ENCODE results near the gene PGM3.
A peak's percentile ranks its signal among the peaks of the same experiment; 100 is the strongest.

Gene PGM3

GRCh38 chr6:83182114-83182513, 11.0 kb downstream of the PGM3 start:
- DNase-seq (ENCODE audit: low spot score): no peak

- DNase-seq (ENCODE audit: low spot score): no peak
Measured at GRCh38 chr6:83180426-83180950, 12.6 kb downstream of the PGM3 start.

DNA sequence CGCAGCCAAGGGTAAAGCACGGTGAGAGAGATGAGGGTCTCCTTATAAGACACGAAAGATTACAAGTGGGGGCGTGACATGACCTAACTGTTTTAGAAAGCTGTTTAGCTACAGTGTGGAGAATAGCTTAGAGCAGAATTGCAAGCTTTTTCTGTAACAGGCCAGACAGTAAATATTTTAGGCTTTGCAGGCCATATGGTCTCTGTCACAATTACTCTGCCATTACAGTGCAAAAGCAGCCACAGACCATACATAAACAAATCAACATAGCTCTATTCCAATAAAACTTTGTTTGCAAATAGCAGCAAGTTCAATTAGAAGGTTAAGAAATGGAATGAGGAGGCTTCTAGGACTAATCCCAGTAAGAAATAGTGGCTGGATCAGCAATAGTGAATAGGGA, 16.8 kb downstream of the PGM3 start:
- no peak for DNase-seq (ENCODE audit: low spot score)

DNA sequence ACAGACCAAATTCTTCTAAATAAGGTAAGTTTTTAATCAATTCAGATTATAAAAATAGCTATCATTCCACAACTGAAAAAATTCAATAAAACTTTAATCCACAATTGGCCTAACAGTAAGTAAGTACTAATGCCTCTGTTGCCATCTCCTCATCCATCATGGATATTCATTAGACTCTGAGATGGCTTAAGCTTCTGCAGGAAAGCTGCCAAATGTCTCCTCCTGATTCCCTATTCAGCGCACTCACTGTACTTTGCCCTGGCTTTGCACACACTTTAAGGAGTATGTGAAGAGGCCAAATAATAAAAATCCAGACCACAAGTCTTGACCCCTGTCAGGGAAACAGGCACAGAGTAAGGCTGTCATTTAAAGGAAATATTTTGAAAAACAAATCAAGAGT, 23.6 kb downstream of the PGM3 start:
- DNase-seq (ENCODE audit: low spot score): no peak

DNA sequence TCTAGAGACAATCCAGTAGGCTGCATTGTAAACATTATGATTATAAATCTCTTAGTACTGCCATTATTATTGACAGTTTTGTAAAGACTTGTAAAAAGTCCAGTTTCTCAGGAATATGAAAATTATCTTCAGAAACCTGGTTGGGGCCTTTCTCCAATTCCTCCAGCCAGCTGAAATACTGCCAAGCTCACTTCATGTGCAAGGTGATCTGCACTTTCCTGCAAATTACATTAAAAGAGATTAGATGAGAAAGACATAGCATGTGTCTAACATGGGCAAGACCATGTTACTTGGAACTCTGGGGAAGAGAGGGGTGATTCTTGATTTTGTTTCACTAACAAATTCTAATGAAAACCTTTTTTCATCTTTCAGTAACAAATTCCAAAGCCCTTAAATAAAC, 24.0 kb downstream of the PGM3 start:
- DNase-seq (ENCODE audit: low spot score): no peak

GRCh38 chr6:83168556-83168955, 24.5 kb downstream of the PGM3 start:
- DNase-seq (ENCODE audit: low spot score): no peak

GRCh38 chr6:83167726-83168278, 25.3 kb downstream of the PGM3 start:
- no peak for DNase-seq (ENCODE audit: low spot score)

DNA sequence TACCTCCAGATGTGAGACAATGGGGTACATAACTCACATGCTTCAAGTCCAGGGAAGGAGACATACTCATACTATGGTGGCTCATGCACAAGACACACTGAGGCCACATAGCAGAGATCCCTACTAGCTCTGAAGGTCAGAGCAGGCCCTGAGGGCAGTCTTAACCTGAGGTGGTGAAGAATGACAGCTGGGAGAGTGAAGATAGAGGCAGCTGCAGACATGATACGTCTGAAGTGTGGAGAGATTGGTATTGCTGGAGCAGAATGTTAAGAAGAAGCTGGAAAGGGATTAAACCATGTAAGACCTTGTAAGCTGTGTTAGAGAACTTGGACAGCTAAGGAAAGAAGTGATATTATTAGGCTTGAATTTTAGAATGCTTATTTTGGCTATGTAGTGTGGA, 32.9 kb downstream of the PGM3 start:
- no peak for DNase-seq (ENCODE audit: low spot score)

DNA sequence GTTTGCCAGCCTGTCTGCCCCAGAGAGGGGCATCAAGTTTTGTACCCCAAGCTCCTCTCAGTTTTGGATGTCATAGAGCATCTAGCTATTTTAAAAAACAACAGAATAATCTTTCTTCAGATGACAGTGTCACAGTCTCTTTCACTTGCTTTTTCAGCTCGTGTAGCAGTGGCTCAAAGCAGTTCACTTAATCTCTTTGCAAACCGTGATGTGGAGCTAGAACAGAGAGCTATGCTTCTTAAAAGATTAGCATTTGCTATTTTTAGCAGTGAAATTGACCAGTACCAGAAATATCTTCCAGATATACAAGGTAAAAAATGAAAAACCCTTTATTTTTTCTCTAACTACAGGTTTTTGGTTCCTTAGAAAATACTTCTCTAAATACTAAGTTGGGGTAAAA, 37.3 kb downstream of the PGM3 start:
- DNase-seq (ENCODE audit: low spot score): no peak

DNA sequence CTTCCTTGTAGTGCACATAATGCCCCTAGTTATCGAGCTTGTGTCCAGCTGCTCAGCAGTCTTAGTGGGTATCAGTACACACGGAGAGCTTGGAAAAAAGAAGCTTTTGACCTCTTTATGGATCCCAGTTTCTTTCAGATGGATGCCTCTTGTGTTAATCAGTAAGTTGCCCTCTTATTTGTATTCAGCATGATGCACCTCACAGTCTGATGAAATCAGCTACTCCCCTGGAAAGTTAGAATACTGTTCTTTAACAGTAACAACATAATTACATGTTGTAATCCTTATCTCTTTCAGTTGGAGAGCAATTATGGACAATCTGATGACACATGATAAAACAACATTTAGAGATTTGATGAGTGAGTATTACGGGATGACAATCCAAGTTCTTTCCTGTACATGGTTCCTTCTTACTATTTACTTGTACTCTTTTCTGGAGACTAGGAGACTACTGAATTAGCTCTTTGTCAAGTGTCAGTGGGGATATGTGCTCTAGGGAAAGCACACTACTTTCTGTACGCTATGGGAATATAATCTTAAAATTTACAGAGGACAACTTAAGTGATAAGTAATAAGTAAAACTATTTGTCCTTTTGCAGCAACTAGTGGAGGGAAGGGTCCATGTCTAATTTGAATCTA, 39.1 kb downstream of the PGM3 start:
- no peak for DNase-seq (ENCODE audit: low spot score)

- no peak for DNase-seq (ENCODE audit: low spot score)
Measured at GRCh38 chr6:83152913-83153312, 40.2 kb downstream of the PGM3 start.

GRCh38 chr6:83151114-83151513, 42.0 kb downstream of the PGM3 start:
- DNase-seq (ENCODE audit: low spot score): no peak

DNA sequence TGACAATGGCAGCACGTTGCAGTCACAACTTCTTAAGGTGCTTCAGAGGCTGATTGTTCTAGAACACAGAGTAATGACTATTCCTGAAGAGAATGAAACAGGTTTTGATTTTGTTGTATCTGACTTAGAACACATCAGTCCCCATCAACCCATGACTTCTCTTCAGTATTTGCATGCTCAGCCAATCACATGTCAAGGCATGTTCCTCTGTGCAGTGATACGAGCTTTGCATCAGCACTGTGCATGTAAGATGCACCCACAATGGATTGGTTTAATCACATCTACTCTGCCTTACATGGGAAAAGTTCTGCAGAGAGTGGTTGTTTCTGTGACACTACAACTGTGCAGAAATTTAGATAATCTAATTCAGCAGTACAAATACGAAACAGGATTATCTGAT, 54.3 kb downstream of the PGM3 start:
- no peak for DNase-seq (ENCODE audit: low spot score)

DNA sequence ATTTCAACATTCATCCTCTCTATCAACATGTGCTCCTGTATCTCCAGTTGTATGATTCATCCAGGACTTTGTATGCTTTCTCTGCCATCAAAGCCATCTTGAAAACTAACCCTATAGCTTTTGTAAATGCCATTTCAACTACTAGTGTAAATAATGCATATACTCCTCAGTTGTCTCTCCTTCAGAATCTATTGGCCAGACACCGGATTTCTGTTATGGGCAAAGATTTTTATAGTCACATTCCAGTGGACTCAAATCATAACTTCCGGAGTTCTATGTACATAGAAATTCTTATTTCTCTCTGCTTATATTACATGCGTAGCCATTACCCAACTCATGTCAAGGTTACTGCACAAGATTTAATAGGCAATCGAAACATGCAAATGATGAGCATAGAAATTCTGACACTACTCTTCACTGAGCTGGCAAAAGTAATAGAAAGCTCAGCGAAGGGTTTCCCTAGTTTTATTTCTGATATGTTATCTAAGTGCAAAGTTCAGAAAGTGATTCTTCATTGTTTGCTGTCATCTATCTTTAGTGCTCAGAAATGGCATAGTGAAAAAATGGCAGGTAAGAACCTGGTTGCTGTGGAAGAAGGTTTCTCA, 54.8 kb downstream of the PGM3 start:
- DNase-seq (ENCODE audit: low spot score): no peak

GRCh38 chr6:83132121-83132520, 60.9 kb downstream of the PGM3 start:
- no peak for DNase-seq (ENCODE audit: low spot score)

GRCh38 chr6:83127976-83128375, 65.1 kb downstream of the PGM3 start:
- peak; percentile 14 for DNase-seq (ENCODE audit: low spot score)

GRCh38 chr6:83127258-83127657, 65.8 kb downstream of the PGM3 start:
- no peak for DNase-seq (ENCODE audit: low spot score)

DNA sequence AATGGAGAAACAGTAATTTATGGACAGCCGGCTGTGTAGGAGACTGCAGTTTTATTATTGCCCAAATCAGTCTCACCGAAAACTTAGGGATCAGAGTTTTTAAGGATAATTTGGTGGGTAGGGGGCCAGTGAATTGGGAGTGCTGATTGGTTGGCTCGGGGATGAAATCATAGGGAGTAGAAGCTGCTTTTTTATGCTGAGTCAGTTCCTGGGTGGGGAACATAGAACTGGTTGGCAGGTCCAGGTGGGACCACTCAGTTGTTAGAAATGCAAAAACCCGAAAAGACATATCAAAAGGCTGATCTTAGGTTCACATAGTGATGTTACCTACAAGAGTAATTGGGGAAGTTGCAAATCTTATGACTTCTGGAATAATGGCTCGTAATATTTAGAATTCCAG, 66.3 kb downstream of the PGM3 start:
- no peak for DNase-seq (ENCODE audit: low spot score)

DNA sequence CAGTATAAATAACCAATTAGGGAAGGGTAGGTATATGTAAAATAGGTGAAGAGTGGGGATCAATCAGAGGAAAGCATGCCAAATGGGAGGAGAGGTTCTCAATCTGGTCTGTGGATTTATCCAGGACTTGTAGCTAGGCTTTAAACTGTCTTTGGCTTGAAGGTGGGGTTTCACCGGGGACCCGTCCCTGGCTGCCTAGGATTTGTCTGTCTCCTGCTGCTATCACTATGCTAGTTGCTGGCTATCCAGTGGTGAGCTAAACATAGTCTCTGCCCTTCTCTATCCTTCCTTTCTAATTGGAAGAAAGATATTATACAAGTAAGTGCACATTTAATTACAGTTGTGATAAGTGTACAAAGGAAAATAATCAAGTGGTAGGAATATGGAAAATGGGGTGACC, 66.8 kb downstream of the PGM3 start:
- no peak for DNase-seq (ENCODE audit: low spot score)

- no peak for DNase-seq (ENCODE audit: low spot score)
Measured at GRCh38 chr6:83125425-83125824, 67.6 kb downstream of the PGM3 start.

GRCh38 chr6:83124553-83124952, 68.5 kb downstream of the PGM3 start:
- no peak for DNase-seq (ENCODE audit: low spot score)

DNA sequence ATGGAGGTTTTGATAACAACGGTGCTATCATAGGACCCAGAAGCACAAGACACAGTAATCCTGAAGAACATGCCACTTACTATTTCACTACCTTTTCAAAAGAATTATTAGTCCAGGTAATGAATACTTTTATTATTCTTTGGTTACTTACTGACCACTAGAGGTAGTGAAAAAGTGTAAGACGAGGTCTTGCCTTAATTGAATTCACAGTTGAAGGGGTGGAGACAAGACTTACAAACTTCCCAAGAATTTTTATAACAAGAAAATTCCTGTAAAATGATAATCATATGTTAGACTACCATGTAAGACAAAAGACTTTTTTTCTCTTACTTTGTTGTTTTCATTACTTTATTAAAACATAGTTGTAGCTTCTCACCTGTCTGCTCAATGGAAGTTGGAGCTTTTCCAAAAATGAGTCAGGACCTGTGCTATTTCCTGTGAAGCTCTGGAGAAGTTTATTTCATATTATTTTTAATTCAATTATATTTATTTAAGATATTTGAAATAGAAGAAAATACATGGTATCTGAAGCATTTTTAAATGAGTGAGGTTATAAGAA, 73.2 kb downstream of the PGM3 start:
- DNase-seq (ENCODE audit: low spot score): no peak

GRCh38 chr6:83117802-83118201, 75.3 kb downstream of the PGM3 start:
- DNase-seq (ENCODE audit: low spot score): no peak

All from AG08396 (cell line).